Glutamatergic neuron (in vitro differentiated cells): ENCODE data around the gene SERPINA3. TPM values are rescaled to one million over a fixed set of nuclear protein-coding genes. Genes with fewer than 3 reads are reported as not detected.

Experiments
- DNase-seq: peaks from one replicate; pipeline ENCODE4 v3.0.0; 2022
- H3K27ac Mint-ChIP-seq: one replicate; pipeline ENCODE4 v1.8.0; 2020; ENCODE audit warnings: mild to moderate bottlenecking, mixed read lengths, inconsistent platforms; ENCODE audit not compliant: unreplicated experiment
- H3K27me3 Mint-ChIP-seq: one replicate; pipeline ENCODE4 v1.8.0; 2020; ENCODE audit warnings: mild to moderate bottlenecking, moderate library complexity, mixed read lengths, inconsistent platforms; ENCODE audit not compliant: unreplicated experiment
- H3K36me3 Mint-ChIP-seq: one replicate; pipeline ENCODE4 v1.8.0; 2020; ENCODE audit warnings: mild to moderate bottlenecking, mixed read lengths, inconsistent platforms; ENCODE audit not compliant: unreplicated experiment
- H3K4me1 Mint-ChIP-seq: one replicate; pipeline ENCODE4 v1.8.0; 2020; ENCODE audit warnings: mild to moderate bottlenecking, low read depth, mixed read lengths, inconsistent platforms; ENCODE audit not compliant: unreplicated experiment
- H3K4me3 Mint-ChIP-seq: one replicate; pipeline ENCODE4 v1.8.0; 2020; ENCODE audit warnings: mild to moderate bottlenecking, mixed read lengths, inconsistent platforms; ENCODE audit not compliant: unreplicated experiment
- H3K9me3 Mint-ChIP-seq: one replicate; pipeline ENCODE4 v1.8.0; 2020; ENCODE audit warnings: mild to moderate bottlenecking, moderate library complexity, mixed read lengths, inconsistent platforms; ENCODE audit not compliant: unreplicated experiment
- total RNA-seq: library from RNA; stranded (reverse); fragmentation: NEBNext Ultra II Directional; extraction: Animal tissue kit (Norgen Biotek cat#: 25700); gene quantifications from one replicate; pipeline ENCODE4 v1.2.1, GENCODE V29; 2021; ENCODE audit not compliant: unreplicated experiment
- TF ChIP-seq, protein P1 (sequence below): fragments of 200-600 bp; sonication (generic); IDR thresholded peaks from one replicate; pipeline ENCODE4 v1.5.0; 2021; ENCODE audit not compliant: partially characterized antibody, unreplicated experiment

The SERPINA3 gene
- total RNA-seq, 1 donor from 2014 or later, result not detected

DNA sequence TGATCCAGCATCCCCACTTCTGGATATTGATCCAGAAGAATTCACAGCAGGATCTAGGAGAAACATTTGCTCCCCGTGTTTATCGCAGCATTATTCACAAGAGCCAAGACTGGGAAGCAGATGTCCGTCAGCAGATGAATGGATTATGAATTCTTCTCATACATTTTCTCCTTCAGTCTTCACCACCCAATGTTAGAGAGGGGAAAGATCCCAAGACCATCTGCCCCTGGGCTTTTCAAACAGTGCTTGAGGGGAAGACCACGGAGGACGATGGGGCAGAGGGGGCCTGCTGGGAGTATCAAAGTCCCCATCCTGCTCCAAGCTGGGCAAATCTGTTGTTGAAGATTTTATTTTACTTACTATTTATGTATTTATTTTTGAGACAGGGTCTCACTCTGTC lies 41.1 kb downstream of the SERPINA3 start:
- Mint-ChIP-seq H3K27me3 (peaks cover 2% of the 10 kb centered on the region), H3K4me3 (no peak overlapping the region), H3K4me1 (peaks cover 20% of the 10 kb centered on the region), H3K36me3 (peaks cover 4% of the 10 kb centered on the region), H3K27ac (peak overlapping the region; percentile 69), H3K9me3 (peaks cover 3% of the 10 kb centered on the region)
- DNase-seq, result no peak
- TF ChIP-seq, protein P1, sequence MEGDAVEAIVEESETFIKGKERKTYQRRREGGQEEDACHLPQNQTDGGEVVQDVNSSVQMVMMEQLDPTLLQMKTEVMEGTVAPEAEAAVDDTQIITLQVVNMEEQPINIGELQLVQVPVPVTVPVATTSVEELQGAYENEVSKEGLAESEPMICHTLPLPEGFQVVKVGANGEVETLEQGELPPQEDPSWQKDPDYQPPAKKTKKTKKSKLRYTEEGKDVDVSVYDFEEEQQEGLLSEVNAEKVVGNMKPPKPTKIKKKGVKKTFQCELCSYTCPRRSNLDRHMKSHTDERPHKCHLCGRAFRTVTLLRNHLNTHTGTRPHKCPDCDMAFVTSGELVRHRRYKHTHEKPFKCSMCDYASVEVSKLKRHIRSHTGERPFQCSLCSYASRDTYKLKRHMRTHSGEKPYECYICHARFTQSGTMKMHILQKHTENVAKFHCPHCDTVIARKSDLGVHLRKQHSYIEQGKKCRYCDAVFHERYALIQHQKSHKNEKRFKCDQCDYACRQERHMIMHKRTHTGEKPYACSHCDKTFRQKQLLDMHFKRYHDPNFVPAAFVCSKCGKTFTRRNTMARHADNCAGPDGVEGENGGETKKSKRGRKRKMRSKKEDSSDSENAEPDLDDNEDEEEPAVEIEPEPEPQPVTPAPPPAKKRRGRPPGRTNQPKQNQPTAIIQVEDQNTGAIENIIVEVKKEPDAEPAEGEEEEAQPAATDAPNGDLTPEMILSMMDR, result no peak

GRCh38 chr14:94654071-94654861 lies 42.1 kb downstream of the SERPINA3 start:
- H3K36me3 Mint-ChIP-seq, result peaks cover 4% of the 10 kb centered on the region

GRCh38 chr14:94655169-94655710 lies 43.0 kb downstream of the SERPINA3 start:
- Mint-ChIP-seq H3K36me3 (peaks cover 4% of the 10 kb centered on the region), H3K4me1 (peaks cover 20% of the 10 kb centered on the region)
- TF ChIP-seq, protein P1, result no peak

More at GRCh38 chr14:94654071-94654861, 42.1 kb downstream of the SERPINA3 start:
- Mint-ChIP-seq H3K4me3 (peak overlapping the region; percentile 19), H3K4me1 (peaks cover 20% of the 10 kb centered on the region), H3K27ac (peak overlapping the region; percentile 63), H3K9me3 (peaks cover 3% of the 10 kb centered on the region), H3K27me3 (peaks cover 2% of the 10 kb centered on the region)
- peak; percentile 31 for DNase-seq
- TF ChIP-seq, protein P1, result no peak

GRCh38 chr14:94656043-94656442 lies 43.9 kb downstream of the SERPINA3 start:
- Mint-ChIP-seq H3K36me3 (peaks cover 4% of the 10 kb centered on the region), H3K9me3 (peaks cover 3% of the 10 kb centered on the region), H3K27me3 (peaks cover 7% of the 10 kb centered on the region), H3K27ac (no peak overlapping the region), H3K4me3 (no peak overlapping the region), H3K4me1 (peaks cover 20% of the 10 kb centered on the region)
- TF ChIP-seq, protein P1, result no peak
- no peak for DNase-seq

More at GRCh38 chr14:94655169-94655710, 43.0 kb downstream of the SERPINA3 start:
- peaks cover 3% of the 10 kb centered on the region for H3K9me3 Mint-ChIP-seq
- DNase-seq, result no peak
- H3K4me3 Mint-ChIP-seq, result no peak overlapping the region
- peaks cover 7% of the 10 kb centered on the region for H3K27me3 Mint-ChIP-seq
- H3K27ac Mint-ChIP-seq, result no peak overlapping the region

- Mint-ChIP-seq H3K27ac (no peak overlapping the region), H3K27me3 (peaks cover 6% of the 10 kb centered on the region), H3K4me3 (no peak overlapping the region), H3K4me1 (peaks cover 2% of the 10 kb centered on the region), H3K9me3 (no peaks in the 10 kb centered on the region), H3K36me3 (peaks cover 4% of the 10 kb centered on the region)
- TF ChIP-seq, protein P1, result no peak
- no peak for DNase-seq
These were observed 47.1 kb downstream of the SERPINA3 start for GRCh38 chr14:94659256-94659655.
